ENCODE measurements around the gene KRT79. TPM values are rescaled to one million over a fixed set of nuclear protein-coding genes. Genes with fewer than 3 reads are reported as not detected.

The KRT79 gene
- total RNA-seq, 1 experiment from 2014 or later = not detected

DNA sequence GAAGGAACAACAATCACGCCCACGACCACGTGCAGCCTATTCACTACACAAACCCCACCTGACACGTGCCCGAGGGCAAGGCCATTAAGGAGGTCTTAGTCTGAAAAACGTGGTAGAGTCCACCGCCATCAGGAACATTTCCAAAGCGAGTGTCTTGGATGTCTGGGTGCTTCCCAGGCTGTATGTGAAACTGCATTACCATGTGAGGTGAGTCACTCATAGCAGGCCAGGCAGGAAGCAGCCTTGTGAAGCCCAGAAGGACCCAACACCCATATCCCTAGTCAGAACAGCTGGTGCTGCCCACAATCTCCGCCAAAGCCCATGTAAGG lies 3.3 kb upstream of the KRT79 start:
- intact Hi-C loops (cut with micrococcal nuclease; ENCODE audit: unreplicated experiment) (no loop called here), in situ Hi-C loops (cut with HindIII; ENCODE audit: low pct_unique_long_range_greater_than_20kb, low sequenced_read_pairs) (no loop called here)
- no peak for TF ChIP-seq SIN3A (IDR thresholded peaks at IDR 0.05; ENCODE audit: borderline replicate concordance, insufficient read depth, low read depth, low read length)
- no peak for TF ChIP-seq TCF7L2 (IDR thresholded peaks at IDR 0.05; ENCODE audit: low read depth, low read length)
- no peak for TF ChIP-seq POLR2AphosphoS5 (IDR thresholded peaks at IDR 0.05; ENCODE audit: low read depth, low read length)
- no peak for TF ChIP-seq CTCF (IDR thresholded peaks at IDR 0.05)
- TF ChIP-seq REST (IDR thresholded peaks at IDR 0.05; ENCODE audit: insufficient read depth in 1 of 2, low read depth in 2 of 2, low read length in 1 of 2) = no peak
- no peaks in the 10 kb centered on the region for H3K9me3 ChIP-seq (ENCODE audit: control insufficient read depth, insufficient read depth, low read depth, low read length)
- no peak overlapping the region for H3K27ac ChIP-seq (ENCODE audit: low read length)
- 0 out of 2 replicates have a peak, but pooled peaks have one; percentile 57 for ATAC-seq
- ChIA-PET POLR2A (no interaction called here), CTCF (no interaction called here)
- peaks cover 3% of the 10 kb centered on the region; the same call in 1 of the 2 replicates for H3K4me1 ChIP-seq (ENCODE audit: control insufficient read depth, insufficient read depth, low read length)
- H3K4me3 ChIP-seq (ENCODE audit: low read depth in 2 of 2, low read length in 2 of 2) = no peak overlapping the region
- BruUV-seq (replicated peaks) = no TSS peak
- H3K27me3 ChIP-seq (ENCODE audit: control insufficient read depth, insufficient read depth, low read length) = no peaks in the 10 kb centered on the region
- DNase-seq (ENCODE audit: low read depth, low spot score) = peak; percentile 2
- H3K36me3 ChIP-seq (ENCODE audit: control insufficient read depth, insufficient read depth, low read length) = no peaks in the 10 kb centered on the region

DNA sequence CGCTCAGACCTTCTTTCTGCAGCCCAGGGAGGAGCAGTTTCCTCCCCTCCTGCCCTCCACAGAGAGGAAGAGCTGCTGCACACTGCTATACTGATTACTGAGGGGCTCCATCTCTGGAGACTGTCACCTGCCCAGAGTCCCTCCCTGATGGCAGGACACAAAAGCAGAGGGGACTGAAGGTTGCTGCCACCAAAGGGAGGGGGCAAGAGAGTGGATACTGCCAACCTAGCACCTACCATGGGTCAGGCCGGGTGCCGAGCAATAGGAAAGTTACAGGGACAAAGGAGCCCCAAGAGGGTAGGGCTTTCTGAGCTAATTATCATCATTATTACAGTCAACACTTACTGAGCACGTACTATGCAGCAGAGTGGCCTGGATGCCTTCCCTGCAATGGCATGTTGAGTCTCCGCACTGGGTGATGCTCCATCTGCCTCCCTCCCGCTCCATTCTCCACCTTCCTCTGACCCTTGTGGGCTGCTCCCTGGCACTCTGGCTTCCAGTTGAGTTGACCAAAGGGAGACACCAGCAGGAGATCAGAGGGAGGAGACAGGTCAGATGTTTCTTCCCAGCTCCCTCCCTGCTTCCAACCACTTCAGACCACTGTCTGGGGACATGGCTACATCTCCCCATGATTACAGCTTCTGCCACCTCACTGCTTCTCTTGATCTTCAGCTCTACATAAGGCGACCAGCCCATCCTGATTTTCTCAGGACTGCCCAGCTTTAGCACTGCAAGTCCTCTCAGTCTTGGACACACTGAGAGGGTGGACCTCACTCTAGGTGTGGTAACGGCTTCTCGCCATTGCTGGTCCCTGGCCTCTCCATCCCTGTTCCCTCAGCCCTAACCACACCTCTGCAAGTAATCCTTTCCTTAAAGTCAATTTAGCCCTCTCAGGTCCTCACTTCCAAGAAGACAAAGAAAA lies 2.6 kb upstream of the KRT79 start:
- TF ChIP-seq REST (IDR thresholded peaks at IDR 0.05; ENCODE audit: insufficient read depth in 1 of 2, low read depth in 2 of 2, low read length in 1 of 2) (no peak), POLR2AphosphoS5 (IDR thresholded peaks at IDR 0.05; ENCODE audit: low read depth, low read length) (no peak), TCF7L2 (IDR thresholded peaks at IDR 0.05; ENCODE audit: low read depth, low read length) (no peak), SIN3A (IDR thresholded peaks at IDR 0.05; ENCODE audit: borderline replicate concordance, insufficient read depth, low read depth, low read length) (no peak), CTCF (IDR thresholded peaks at IDR 0.05) (no peak)
- Histone ChIP-seq H3K27ac (ENCODE audit: low read length) (no peak overlapping the region), H3K4me3 (ENCODE audit: low read depth in 2 of 2, low read length in 2 of 2) (no peak overlapping the region), H3K27me3 (ENCODE audit: control insufficient read depth, insufficient read depth, low read length) (no peaks in the 10 kb centered on the region), H3K4me1 (ENCODE audit: control insufficient read depth, insufficient read depth, low read length) (peaks cover 3% of the 10 kb centered on the region; the same call in 1 of the 2 replicates), H3K36me3 (ENCODE audit: control insufficient read depth, insufficient read depth, low read length) (no peaks in the 10 kb centered on the region), H3K9me3 (ENCODE audit: control insufficient read depth, insufficient read depth, low read depth, low read length) (no peaks in the 10 kb centered on the region)
- CTCF ChIA-PET = no interaction called here
- DNase-seq (ENCODE audit: low read depth, low spot score) = no peak
- POLR2A ChIA-PET = no interaction called here
- in situ Hi-C loops (cut with HindIII; ENCODE audit: low pct_unique_long_range_greater_than_20kb, low sequenced_read_pairs) (no loop called here), intact Hi-C loops (cut with micrococcal nuclease; ENCODE audit: unreplicated experiment) (no loop called here)
- BruUV-seq (replicated peaks) = no TSS peak
- ATAC-seq = peak; percentile 4; the same call in 1 of the 2 replicates

Measured in Panc1 (cell line).